ENCODE measurements around the gene ERMAP.

ERMAP gene, protein sequence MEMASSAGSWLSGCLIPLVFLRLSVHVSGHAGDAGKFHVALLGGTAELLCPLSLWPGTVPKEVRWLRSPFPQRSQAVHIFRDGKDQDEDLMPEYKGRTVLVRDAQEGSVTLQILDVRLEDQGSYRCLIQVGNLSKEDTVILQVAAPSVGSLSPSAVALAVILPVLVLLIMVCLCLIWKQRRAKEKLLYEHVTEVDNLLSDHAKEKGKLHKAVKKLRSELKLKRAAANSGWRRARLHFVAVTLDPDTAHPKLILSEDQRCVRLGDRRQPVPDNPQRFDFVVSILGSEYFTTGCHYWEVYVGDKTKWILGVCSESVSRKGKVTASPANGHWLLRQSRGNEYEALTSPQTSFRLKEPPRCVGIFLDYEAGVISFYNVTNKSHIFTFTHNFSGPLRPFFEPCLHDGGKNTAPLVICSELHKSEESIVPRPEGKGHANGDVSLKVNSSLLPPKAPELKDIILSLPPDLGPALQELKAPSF

DNA sequence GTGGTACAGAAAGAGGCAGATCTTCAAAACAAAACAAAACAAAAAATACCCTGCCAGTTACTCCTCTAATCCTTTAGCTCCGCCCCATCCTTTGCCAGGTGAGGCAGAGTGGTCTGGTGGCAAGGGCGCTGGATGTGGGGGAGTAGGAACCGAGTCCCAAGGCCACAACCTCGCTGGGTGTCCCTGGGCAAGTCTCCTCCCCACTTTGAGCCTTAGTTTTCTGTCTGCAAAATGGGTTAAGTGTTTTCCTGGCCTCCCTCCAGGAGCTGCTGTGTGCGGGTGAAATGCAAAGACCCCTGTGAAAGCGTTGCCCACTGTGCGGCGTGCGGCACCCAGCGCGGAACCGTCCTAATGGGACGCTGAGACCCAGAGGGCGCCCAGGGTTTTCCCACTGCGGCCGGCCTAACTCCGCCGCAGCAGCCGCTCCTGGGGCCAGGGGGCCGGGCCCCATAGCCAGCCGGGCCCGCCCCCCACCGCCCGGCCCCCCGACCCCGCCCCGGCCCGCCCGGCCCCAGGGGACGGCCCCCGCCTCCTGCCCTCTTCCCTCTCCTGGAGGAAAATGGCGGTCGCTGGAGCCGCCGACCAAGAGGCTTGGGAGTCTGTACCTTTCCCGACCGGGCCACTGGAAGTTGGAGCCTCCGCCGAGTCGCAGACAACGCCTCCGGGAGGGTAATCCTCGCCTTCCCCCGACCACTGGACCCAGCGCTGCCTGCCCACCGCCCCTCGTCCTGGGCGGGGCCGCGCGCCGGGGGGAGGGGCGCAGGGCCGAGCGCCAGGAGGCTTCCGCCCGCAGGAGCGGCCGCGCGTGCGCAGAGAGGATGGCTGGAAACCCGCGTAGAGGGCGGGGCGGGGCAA, at the start of gene ERMAP, which contains the start of gene SVBP:
Gene ERMAP, plus strand, starts transcription at position 538 of the 855 bp plus-strand sequence. CDS start 13,327 bp downstream, outside the sequence.
Gene SVBP, minus strand, starts transcription at position 813 of the 855 bp plus-strand sequence. CDS start 853 bp downstream, outside the sequence.
- peak; percentile 89 for DNase-seq

GRCh38 chr1:42767510-42768000, 49.4 kb upstream of the ERMAP start:
- DNase-seq = no peak

DNA sequence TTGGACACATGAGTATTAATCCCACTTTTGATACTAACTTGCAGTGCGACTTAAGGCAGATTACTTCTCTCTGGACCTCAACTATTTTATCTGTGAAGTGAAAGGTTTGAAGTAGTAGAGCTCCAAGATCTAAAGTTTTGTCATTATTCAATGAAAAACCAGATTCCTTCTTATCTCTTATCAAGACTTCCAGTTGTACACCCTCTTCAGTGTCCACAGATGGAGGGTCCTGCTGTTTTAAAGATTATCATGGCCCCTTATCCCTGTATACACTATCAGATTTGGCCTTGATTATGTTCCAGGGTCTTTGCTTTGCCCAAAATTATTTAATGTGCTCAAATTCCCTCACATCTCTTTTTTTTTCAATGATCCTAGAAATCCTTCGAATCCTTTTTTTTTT, 48.8 kb upstream of the ERMAP start:
- DNase-seq = no peak

DNA sequence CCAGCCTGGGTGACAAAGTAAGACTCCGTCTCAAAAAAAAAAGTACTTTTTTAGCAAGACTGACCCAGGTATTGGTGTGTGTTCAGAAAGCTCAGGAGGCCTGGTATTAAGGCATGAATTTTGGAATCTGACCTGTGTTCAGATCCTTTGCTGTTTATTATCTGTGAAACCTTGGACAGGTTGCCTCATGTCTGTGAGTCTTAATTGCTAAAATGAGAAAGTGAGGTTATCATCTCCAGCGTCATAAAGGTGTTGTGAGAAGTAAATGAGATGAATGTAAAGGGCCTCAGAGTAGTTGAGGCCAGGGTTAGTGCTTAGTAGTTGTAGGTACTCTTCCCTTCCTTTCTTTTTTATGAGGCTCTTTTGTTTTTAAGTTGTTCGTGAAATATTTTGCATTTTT, 47.1 kb upstream of the ERMAP start:
- DNase-seq = no peak

DNA sequence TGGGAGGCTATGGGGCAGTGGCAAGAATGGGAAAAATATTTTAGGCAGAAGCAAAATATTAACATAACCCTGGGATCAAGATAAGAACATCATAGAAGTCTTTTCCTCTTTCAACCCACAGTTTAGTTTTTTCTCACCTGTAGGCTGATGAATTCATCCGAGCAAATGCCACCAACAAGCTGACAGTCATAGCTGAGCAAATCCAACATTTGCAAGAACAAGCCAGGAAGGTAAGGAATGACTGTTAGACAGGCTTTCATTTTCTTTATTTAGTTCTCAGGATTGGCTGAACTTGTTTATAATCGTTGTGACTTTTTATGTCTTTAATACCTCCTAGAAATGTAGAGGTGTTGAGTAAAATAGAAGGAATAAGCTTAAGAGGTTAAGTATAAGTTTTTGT, 43.5 kb upstream of the ERMAP start:
- DNase-seq = no peak

DNA sequence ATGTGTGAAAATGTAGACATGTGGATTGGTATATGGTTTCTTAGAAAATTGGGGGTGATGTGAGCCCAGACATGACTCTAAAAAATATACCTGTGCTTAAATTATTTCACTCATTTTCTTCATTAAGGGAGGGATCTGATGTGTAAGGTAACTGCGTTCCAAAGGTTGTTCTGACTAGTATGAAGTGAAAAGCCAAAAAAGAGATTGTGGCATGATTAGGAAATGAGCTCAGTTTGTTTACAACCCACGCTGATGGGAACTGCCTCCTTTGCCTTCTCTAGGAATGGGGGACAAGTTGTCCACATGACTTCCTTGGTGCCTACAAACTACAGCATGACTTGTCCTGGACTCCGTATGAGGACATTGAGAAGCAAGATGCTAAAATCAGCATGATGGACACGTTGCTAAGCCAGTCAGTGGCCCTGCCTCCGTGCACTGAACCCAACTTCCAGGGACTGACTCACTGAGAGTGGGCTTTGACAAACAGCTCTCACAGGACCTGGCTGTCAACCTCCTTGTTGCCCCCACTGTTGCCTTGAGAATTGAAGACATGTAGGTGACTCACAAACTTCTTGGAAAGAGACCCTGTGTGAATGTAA, 41.9 kb upstream of the ERMAP start:
- no peak for DNase-seq

GRCh38 chr1:42776502-42776901, 40.4 kb upstream of the ERMAP start:
- DNase-seq = no peak

GRCh38 chr1:42777852-42778251, 39.1 kb upstream of the ERMAP start:
- DNase-seq = no peak

DNA sequence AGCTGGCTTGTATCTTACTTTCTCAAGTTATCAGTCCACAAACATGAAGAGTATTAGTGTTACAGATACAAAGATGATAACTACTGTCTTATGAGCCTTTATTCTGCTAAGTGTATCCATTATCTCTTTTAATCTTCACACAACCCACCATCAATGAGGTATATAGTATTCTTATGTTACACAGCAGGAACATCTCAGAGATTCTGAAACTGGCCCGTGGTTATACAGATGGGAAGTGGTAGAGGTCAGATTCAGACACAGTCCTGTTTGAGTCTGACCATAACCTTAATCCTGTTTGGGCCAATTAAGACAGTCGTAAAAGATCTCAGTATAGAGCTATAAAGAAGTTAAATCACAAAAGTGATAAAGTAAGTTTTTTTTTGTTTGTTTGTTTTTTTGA, 37.2 kb upstream of the ERMAP start:
- no peak for DNase-seq

DNA sequence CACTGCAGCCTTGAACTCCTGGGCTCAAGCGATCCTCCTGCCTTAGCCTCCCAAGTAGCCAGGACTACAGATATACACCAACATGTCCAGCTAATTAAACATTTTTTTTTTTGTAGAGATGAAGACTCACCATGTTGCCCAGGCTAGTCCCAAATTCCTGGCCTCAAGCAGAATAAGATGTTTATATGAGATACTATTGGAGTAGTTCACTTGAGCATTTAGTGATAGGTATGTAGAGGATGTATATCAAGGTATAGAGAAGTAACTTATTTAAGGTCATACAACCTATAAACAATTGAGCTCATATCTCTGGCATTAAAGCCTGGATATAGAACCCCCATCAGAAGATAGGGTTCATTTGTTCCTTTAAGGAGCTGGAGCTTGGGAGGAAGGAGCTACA, 36.7 kb upstream of the ERMAP start:
- DNase-seq = no peak

DNA sequence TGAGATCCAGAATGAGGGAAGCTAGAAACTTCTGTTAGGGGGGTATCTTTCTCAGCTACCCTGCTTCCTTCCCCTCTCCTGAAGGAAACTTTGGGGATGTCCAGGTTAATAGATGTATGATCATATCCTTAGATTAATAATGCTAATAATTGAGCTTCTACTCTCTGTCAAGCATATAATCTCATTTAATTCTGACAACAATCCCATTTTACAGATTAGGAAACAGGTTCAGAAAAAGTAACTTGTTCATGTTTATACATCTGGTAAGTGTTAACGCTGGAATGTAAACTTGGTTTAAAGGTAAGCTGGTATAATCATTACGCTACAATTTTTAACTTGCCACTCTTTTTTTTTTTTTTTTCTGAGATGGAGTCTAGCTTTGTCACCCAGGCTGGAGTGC, 33.8 kb upstream of the ERMAP start:
- no peak for DNase-seq

DNA sequence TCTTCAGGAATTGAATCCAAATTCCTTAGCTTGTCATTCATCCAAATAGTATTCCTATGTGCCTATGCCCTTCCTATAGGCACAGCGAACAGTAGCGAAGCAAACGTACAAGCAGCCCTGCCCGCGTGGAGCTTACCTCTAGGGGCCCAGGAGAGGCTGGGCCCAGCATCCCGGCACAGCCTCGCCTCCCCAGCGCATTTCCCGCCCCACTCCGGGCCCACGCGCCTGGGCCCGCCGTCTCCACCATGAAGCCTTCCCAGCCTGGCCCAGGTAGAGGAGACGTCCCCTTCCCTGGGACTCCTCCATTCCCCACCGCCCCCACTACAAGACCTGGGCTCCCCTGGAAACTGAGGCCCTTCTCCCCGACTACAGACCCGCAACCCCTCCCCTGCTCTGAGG, 32.4 kb upstream of the ERMAP start:
- no peak for DNase-seq

DNA sequence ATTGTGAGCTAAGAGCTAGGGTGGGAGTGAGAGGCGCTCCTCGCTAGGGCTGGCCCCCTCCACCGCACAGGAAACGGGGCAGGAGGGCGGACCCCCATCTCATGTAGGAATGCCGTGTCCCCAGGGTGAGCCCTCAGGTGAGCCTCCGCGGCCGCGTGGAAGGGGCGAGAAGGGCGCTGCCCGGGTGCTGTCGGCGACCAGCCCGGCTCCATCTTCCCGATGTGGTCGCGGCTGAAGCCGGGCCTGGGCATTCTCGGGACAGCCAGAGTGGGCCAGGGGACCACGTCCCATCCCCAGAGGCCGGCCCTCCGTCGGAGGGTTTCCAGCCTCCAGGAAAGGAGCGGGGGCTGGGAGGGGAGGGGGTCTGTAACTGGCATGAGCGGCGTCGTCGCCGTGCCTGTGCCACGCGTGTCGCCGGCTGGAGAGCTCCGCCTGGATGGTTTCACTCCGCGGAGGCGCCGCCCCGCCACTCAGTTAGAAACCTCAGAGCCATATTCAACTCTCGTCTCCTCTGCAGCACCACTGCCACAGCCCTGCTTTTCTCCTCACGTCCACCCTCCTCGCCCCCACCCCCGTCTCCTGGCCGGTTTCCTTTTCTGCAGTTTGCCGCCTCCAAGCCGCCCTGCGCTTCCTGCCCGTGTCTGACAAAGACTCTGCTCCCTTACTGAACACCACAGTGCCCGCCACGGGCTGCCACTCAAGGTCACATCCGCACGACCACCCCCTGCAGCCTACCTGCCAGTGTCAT, 31.8 kb upstream of the ERMAP start, which contains the start of gene TMEM269:
Gene TMEM269, plus strand, starts transcription at position 46 of the 748 bp plus-strand sequence. CDS start 4,903 bp downstream, outside the sequence.
- DNase-seq = peak; percentile 33

DNA sequence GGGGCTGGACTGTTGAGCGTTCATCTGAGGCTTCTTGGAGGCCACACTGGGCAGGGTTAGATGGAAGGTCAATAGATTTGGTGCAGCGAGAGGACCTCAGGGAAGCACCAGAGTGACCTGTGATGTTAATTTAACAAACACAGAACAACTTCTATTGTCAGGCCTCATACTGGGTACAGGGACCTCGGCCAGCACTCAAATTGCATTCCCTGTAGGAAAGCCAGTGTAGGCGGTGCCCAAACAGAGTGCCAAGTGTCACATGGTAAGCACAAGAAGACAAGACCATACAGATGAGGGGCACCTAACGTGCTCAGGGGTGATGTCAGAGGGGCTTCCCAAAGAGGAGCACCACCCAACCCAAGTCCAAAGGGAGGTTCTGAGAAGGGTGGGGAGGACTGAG, 30.8 kb upstream of the ERMAP start:
- no peak for DNase-seq

- DNase-seq = no peak
Measured at GRCh38 chr1:42788021-42788420, 28.9 kb upstream of the ERMAP start.

- DNase-seq = no peak
Measured at GRCh38 chr1:42793824-42794223, 23.1 kb upstream of the ERMAP start.

DNA sequence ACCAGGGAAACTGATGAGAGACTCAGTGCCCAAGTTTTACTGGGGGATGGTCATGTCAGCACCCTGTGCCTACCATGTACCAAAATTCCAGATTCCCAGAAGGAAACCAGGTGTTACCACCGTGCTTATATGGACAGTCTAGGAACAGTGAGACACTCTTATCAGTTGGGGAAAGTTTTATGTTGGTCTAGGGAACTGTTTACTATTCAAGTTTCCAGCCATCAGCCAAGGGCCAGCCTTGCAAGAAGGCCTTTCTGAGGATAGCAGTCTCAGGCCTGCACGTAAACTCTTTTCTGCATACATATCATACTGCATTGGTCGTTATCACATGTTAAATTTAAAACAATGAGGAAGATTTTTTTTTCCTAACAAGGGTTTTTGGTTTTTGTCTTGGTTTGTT, 19.5 kb upstream of the ERMAP start:
- DNase-seq = no peak

- no peak for DNase-seq
Measured at GRCh38 chr1:42797979-42798378, 18.9 kb upstream of the ERMAP start.

GRCh38 chr1:42801832-42802473, 15.0 kb upstream of the ERMAP start:
- DNase-seq = no peak

- DNase-seq = no peak
Measured at GRCh38 chr1:42806171-42806570, 10.8 kb upstream of the ERMAP start.

- no peak for DNase-seq
Measured at GRCh38 chr1:42806593-42806992, 10.3 kb upstream of the ERMAP start.

Data from stimulated activated naive CD4-positive, alpha-beta T cell treated with Interleukin-2 at 50 U/mL for 16 hours (primary cell).